Measurements from ENCODE around the gene CHMP4A. TPM values are rescaled to one million over a fixed set of nuclear protein-coding genes. Genes with fewer than 3 reads are reported as not detected.
A peak's percentile ranks its signal among the peaks of the same experiment; 100 is the strongest.
"Not testable (repeated sequence)": the region's sequence is repeated elsewhere in the genome, so short reads cannot be mapped to it uniquely, and the experiment has no call there.

Gene CHMP4A
- total RNA-seq, 1 donor from 2014 or later: 53.0 TPM

- DNase-seq (ENCODE audit: low spot score): no peak
These were observed 33.5 kb upstream of the CHMP4A start for GRCh38 chr14:24246765-24247212.

DNA sequence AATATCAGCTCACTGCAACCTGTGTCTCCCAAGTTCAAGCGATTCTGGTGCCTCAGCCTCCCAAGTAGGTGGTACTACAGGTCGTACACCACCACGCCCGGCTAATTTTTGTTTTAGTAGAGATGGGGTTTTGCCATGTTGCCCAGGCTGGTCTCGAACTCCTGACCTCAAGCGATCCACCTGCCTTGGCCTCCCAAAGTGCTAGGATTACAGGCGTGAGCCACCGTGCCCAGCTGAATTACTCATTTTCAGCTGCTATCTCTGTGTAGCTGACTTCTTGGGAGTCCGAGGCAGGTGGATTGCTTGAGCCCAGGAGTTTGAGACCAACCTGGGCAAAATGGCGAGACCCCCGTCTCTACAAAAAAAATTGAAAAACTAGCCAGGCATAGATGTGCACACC, 32.1 kb upstream of the CHMP4A start:
- not testable (repeated sequence) for DNase-seq (ENCODE audit: low spot score)

DNA sequence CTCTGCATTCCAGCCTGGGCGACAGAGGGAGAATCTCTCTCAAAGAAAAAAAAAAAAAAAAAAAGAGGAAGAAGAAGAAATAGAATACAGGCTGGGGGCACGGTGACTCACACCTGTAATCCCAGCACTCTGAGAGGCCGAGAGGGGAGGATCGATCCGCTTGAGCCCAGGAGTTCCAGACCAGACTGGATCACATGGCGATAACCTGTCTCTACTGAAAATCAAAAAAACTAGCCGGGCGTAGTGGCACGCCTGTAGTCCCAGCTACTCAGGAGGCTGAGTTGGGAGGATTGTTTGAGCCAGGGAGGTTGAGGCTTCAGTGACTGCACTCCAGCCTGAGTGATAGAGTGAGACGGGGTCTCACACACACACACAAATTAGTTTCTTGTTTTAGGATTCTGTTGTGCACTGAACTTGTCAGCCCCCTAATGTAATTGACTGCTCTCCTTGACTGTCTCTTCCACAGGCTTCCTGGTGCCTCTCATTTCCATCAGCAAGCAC, 30.1 kb upstream of the CHMP4A start:
- DNase-seq (ENCODE audit: low spot score): peak; percentile 67

DNA sequence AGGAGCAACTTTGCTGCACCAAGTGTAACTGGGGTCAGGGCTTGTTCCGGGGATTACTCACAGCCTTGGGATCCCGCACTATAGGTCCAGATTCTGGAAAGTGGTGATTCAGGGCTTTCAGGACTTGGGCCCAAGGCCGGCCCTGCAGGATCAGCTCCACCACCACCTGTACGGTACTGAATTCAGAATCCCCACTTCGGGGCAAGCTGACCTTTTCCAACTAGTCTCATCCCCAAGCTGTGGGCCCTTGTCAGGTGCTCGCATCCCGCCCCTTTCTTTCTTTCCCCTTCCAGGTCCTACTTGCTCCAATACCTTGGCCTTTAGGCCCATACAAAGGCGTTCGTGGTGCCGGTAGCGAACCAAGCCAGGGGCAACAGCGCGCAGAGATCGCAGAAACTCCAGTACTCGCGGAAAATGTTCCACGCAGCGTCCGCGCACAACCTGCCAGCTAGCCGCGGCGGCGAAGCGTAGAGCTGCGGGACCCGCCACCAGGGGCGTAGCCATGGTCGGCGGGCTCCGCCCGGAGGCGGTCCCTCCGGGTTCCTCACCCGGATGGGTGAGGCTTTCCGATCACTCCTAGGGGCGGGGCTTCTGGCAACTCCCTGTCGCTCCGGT, 28.6 kb upstream of the CHMP4A start:
- DNase-seq (ENCODE audit: low spot score): peak; percentile 93

DNA sequence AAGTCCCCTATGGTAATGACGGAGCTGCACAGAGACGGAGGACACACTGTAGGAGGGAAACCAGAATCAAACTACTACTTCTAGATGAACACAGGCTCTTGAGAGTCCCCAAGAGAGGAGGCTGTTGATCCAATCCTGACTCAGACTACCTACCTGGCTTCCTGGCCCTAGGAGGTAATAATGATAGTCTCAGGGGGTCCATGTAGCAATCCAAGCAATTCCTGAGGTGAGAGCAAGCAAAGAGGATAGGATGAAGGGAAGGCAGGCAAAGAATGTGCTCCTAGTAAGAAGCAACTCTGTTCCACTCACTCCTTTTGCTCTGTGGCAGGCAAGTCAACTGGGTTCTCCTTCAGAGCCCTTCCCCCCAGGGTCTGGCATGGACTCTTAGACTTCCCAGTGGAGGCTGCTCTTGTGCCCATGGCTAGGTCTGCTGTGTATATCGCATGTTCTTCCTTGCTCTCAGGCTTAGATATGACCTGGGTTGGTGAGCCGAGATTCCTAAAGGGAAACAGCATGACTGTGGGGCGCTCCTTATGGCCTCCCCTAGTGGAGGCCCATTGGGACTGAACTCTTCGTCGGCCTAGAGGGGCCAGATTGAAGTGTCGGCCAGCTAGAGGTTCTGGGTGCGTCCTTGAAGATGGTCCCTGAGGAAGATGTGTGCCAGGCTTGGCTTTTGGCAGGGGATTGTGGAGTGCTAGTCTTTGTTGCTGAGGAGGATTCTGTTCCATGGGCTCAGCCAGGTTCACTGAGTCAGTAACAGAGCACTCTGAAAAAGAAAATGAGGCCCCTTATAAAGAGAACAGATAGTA, 27.0 kb upstream of the CHMP4A start:
- DNase-seq (ENCODE audit: low spot score): no peak

GRCh38 chr14:24238527-24239037, 25.3 kb upstream of the CHMP4A start:
- no peak for DNase-seq (ENCODE audit: low spot score)

DNA sequence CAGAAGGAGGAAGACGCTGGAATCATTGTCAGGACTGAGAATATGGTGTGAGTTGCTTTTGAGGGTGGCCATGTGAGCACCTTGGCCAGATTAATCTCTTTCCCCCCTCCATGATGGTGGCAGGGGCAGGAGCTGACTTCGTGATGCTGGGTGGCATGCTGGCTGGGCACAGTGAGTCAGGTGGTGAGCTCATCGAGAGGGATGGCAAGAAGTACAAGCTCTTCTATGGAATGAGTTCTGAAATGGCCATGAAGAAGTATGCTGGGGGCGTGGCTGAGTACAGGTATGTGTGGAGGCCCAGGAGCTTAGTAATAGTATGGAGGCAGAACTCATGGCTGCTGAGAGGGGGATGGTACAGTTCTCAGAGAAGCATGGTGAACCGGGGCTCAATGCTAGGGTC, 24.8 kb upstream of the CHMP4A start:
- no peak for DNase-seq (ENCODE audit: low spot score)

- DNase-seq (ENCODE audit: low spot score): no peak
These were observed 24.2 kb upstream of the CHMP4A start for GRCh38 chr14:24237463-24237955.

DNA sequence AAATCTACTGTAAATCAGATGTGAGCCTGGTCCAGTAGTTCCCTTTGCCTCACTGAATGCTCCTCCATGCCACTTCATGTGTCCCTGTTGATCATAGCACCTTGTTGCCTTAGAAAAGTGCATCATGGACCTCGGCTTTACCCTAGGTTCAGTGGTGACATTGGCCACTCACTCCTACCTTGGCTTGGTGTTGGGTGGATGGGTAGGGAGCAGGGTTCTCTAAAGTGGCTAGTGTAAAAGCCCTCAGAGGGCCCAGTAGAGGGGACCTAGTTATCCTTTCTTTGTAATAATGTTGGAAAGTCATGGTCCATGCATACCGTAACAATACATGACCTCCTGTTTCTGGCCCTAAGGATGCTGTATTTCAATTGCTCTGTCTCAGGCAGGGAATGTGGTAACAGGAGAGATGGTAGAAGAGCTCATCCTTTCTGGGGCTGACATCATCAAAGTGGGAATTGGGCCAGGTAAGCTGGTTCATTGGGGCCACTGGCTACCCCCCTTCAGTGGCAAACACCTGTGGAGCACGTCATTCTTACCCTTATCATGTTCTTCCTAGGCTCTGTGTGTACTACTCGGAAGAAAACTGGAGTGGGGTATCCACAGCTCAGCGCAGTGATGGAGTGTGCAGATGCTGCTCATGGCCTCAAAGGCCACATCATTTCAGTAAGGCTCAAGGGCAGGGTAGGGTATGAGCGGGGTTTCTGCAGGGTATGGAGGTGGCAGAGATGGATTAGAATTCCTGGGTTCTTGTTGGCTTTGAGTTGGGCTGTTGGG, 23.6 kb upstream of the CHMP4A start:
- no peak for DNase-seq (ENCODE audit: low spot score)

DNA sequence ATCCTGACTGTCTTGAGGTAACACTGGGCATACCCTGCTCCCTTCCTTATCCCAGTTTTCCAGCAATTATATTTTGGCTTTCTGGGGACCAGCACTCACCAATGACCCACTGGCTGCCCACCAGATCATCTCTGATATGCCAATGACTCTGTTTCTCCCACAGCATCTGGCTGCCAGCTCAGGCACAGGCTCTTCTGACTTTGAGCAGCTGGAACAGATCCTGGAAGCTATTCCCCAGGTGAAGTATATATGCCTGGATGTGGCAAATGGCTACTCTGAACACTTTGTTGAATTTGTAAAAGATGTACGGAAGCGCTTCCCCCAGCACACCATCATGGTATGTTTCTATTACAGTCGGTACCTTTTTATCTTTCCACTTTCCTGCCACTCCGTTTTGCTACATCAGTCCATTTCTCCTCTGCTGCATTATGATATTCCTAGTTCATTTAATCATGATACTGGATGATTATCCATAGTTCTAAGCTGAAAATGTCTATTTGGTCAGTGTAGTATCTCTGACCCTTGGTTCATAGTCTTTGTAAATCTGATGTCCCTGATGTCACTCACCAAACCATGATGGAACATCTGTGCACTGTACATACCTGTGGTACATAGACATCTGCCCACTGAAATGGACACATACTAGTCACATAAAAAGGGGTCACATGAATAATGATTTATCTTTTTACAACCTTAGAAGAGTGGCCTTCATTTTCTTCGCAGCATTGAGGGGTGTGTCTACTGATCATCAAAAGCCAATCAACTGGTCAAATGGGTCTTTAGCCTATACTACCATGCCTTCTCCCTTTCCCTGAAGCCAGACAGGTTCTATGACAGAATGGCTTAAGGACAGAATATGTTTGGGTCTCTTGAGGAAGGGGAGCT, 22.8 kb upstream of the CHMP4A start:
- DNase-seq (ENCODE audit: low spot score): no peak

GRCh38 chr14:24234095-24235005, 21.1 kb upstream of the CHMP4A start:
- no peak for DNase-seq (ENCODE audit: low spot score)

GRCh38 chr14:24233538-24233866, 20.2 kb upstream of the CHMP4A start:
- DNase-seq (ENCODE audit: low spot score): no peak

DNA sequence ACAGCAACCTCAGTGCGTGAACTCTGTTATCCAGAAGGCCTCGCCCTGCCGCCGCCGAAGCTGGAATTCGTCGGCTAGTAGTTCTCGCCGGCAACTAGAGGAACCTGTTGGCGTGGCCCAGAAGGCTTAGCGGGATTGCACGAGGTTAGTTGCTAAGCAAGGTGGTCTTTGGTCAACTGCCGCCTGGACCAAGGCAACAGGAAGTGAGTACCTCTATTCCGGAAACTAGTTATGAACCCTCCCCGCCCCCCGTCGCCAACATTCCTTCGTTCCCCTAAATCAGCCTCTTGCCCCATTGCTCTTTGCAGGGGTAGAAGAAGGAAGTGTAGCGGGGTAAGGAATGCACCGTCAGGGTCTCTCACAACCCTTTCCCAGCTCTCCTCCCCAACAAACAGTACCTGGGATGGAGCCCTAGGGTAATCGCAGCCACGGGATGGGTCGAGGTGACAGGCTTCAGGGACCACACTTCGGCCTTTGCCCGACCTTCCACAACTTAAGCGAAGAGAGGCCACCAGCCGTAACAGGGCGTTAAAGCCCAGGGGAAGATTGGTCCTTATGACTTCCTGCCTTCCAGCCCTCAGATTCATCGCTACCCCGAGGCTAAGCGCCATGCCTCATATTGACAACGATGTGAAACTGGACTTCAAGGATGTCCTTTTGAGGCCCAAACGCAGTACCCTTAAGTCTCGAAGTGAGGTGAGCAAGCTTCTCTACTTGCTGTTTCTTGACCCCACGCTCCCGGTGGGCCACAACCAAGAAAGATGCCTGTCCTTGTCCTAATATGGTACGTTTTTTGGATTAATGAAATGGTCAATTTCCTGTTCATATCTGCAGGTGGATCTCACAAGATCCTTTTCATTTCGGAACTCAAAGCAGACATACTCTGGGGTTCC, 19.6 kb upstream of the CHMP4A start, which contains the start of gene GMPR2:
Gene GMPR2, plus strand, starts transcription at position 285 of the 893 bp plus-strand sequence. Its CDS starts 325 bp downstream, at position 610.
- DNase-seq (ENCODE audit: low spot score): no peak

- peak; percentile 90 for DNase-seq (ENCODE audit: low spot score)
These were observed 18.9 kb upstream of the CHMP4A start, which contains the start of gene NEDD8 for GRCh38 chr14:24232121-24232644. TSS of gene NEDD8 (minus strand) at chr14:24232367. CDS start at chr14:24232267, 100 bp downstream.

- no peak for DNase-seq (ENCODE audit: low spot score)
These were observed 18.2 kb upstream of the CHMP4A start for GRCh38 chr14:24231263-24232120.

DNA sequence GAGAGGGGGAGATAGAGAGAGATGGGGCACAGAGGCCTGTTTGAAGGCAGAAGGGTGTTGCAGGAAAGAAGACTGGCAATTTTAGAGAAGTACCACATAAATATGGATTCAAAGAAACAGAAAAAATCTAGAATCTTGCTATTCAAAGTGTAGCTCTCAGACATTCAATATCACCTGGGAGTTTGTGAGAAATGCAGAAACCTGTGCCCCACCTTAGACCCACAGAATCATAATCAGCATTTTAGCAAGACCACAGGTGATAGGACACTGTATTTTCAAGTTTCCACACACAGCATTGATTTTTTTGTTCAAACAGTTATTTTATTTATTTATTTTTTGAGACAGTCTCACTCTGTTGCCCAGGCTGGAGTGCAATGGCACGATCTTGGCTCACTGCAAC, 15.6 kb upstream of the CHMP4A start:
- DNase-seq (ENCODE audit: low spot score): no peak

- DNase-seq (ENCODE audit: low spot score): no peak
These were observed 13.2 kb upstream of the CHMP4A start for GRCh38 chr14:24226473-24226872.
